Mucosa of stomach (tissue), 1 donor: ENCODE measurements around the gene ATP6AP1.
"Not testable (repeated sequence)": the region's sequence is repeated elsewhere in the genome, so short reads cannot be mapped to it uniquely, and the experiment has no call there.

ENCODE experiments used
- H3K27me3 ChIP-seq: one replicate; pipeline ENCODE4 v1.7.0; 2013; ENCODE audit warnings: mild to moderate bottlenecking, low read length; ENCODE audit not compliant: control insufficient read depth, insufficient read depth
- H3K36me3 ChIP-seq: one replicate; pipeline ENCODE4 v1.7.0; 2013; ENCODE audit warnings: low read length; ENCODE audit not compliant: control insufficient read depth, insufficient read depth
- H3K4me1 ChIP-seq: one replicate; pipeline ENCODE4 v1.7.0; 2013; ENCODE audit warnings: mild to moderate bottlenecking, low read length; ENCODE audit not compliant: control insufficient read depth, insufficient read depth
- H3K4me3 ChIP-seq: one replicate; pipeline ENCODE4 v1.7.0; 2013; ENCODE audit warnings: low read length
- H3K9ac ChIP-seq: one replicate; pipeline ENCODE4 v1.7.0; 2013; ENCODE audit warnings: mild to moderate bottlenecking, low read length, moderate library complexity
- H3K9me3 ChIP-seq: one replicate; pipeline ENCODE4 v1.7.0; 2013; ENCODE audit warnings: mild to moderate bottlenecking, low read length, moderate library complexity; ENCODE audit not compliant: control insufficient read depth
- donor health status: Pancreatic carcinoma.

The ATP6AP1 gene

GRCh38 chrX:154428176-154429171 lies at the start of gene ATP6AP1:
TSS of gene ATP6AP1 (plus strand) at chrX:154428677. CDS start at chrX:154428693, 16 bp downstream.
- peak within 1 kb of the TSS; percentile 71 for H3K4me3 ChIP-seq
- no peaks in the 10 kb centered on the region for H3K27me3 ChIP-seq
- peak within 1 kb of the TSS; percentile 53 for H3K9ac ChIP-seq
- peaks cover 22% of the 10 kb centered on the region for H3K4me1 ChIP-seq
- H3K36me3 ChIP-seq = no peaks in the 10 kb centered on the region
- H3K9me3 ChIP-seq = no peaks in the 10 kb centered on the region

GRCh38 chrX:154378799-154379568 lies 49.5 kb upstream of the ATP6AP1 start, which contains the start of gene EMD:
TSS of gene EMD (plus strand) at chrX:154379295. CDS start at chrX:154379485, 190 bp downstream.
- H3K9ac ChIP-seq = peak within 1 kb of the TSS; percentile 94
- H3K4me3 ChIP-seq = peak within 1 kb of the TSS; percentile 18
- H3K9me3 ChIP-seq = no peaks in the 10 kb centered on the region
- no peaks in the 10 kb centered on the region for H3K36me3 ChIP-seq
- peaks cover 1% of the 10 kb centered on the region for H3K27me3 ChIP-seq
- peaks cover 20% of the 10 kb centered on the region for H3K4me1 ChIP-seq

GRCh38 chrX:154379569-154379951 lies 48.9 kb upstream of the ATP6AP1 start:
- H3K4me3 ChIP-seq = peak overlapping the region; percentile 18
- peaks cover 22% of the 10 kb centered on the region for H3K4me1 ChIP-seq
- H3K9me3 ChIP-seq = no peaks in the 10 kb centered on the region
- peak overlapping the region; percentile 94 for H3K9ac ChIP-seq
- no peaks in the 10 kb centered on the region for H3K36me3 ChIP-seq
- H3K27me3 ChIP-seq = peaks cover 6% of the 10 kb centered on the region

GRCh38 chrX:154380153-154380552 lies 48.3 kb upstream of the ATP6AP1 start:
- peak overlapping the region; percentile 94 for H3K9ac ChIP-seq
- peaks cover 6% of the 10 kb centered on the region for H3K27me3 ChIP-seq
- H3K4me3 ChIP-seq = peak overlapping the region; percentile 18
- H3K36me3 ChIP-seq = no peaks in the 10 kb centered on the region
- peaks cover 17% of the 10 kb centered on the region for H3K4me1 ChIP-seq
- H3K9me3 ChIP-seq = no peaks in the 10 kb centered on the region

- no peaks in the 10 kb centered on the region for H3K9me3 ChIP-seq
- no peaks in the 10 kb centered on the region for H3K36me3 ChIP-seq
- peak overlapping the region; percentile 94 for H3K9ac ChIP-seq
- peaks cover 15% of the 10 kb centered on the region for H3K4me1 ChIP-seq
- peaks cover 6% of the 10 kb centered on the region for H3K27me3 ChIP-seq
- no peak overlapping the region for H3K4me3 ChIP-seq
These were observed 47.7 kb upstream of the ATP6AP1 start for GRCh38 chrX:154380787-154381186.

DNA sequence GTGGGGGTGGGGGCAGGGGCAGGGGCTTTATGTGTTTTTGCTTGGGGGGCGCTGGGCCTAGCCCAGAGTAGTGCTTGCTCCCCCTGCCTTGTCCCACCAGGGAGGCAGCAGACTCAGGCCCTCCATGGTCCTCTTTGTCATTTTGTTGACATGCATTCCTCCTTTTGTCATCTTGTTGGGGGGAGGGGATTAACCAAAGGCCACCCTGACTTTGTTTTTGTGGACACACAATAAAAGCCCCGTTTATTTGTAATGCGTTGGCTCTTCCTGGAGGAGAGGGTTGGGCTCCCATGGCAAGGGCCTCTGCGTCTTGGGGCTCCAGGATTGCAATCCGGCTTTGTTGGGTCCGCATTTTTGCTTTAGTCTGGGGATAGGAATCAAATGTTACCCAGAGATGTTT lies 47.2 kb upstream of the ATP6AP1 start:
- Histone ChIP-seq H3K9me3 (no peaks in the 10 kb centered on the region), H3K36me3 (no peaks in the 10 kb centered on the region), H3K27me3 (peaks cover 6% of the 10 kb centered on the region), H3K4me3 (no peak overlapping the region), H3K9ac (no peak overlapping the region), H3K4me1 (peaks cover 15% of the 10 kb centered on the region)

GRCh38 chrX:154382483-154383069 lies 45.9 kb upstream of the ATP6AP1 start:
- peaks cover 6% of the 10 kb centered on the region for H3K27me3 ChIP-seq
- no peaks in the 10 kb centered on the region for H3K9me3 ChIP-seq
- H3K4me3 ChIP-seq = no peak overlapping the region
- H3K4me1 ChIP-seq = peaks cover 15% of the 10 kb centered on the region
- H3K9ac ChIP-seq = no peak overlapping the region
- H3K36me3 ChIP-seq = no peaks in the 10 kb centered on the region

DNA sequence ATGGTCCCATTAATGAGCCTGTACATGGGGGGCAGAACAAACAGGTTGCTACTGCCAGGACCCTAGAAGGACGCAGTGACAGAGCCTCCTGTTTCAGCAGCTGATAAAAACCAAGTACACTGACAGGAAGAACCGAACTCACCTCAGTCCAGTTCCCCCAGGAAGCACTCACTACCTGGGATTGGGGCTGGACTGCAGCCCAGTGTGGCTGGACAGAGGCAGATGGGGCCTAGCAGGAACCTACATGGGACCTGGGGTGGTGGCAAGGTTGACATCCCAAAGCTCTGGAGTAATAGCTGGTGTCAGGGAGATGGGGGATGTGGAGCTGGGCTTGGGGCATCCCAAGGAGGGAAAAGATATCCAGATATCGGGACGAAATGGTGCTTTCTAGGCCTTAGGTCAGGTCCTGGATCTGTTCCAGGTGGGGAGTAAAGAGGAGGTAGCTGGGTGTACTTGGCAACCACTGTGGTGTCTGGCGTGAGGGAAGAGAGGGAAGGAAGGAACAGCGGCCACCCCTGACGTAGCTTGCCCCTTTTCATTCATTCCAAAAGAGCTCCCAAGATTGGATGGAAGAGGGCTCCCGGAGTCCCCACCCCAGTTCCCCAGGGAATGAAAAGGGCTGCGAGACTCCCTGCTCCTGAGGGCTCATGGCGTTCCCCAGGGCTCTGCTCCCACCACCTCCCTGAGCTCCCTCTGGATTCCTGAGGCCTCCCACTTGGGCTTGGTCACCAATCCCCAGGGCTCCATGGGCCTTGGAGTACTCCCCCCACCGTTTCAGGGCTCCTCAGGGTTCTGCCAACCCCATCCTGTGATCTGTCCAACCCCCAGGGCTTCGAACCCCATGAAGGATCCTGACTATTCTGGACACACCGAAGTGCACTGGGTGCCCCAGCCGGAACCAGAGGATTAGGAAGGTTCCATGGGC lies 44.9 kb upstream of the ATP6AP1 start:
- Histone ChIP-seq H3K4me1 (peaks cover 15% of the 10 kb centered on the region), H3K9ac (no peak overlapping the region), H3K36me3 (no peaks in the 10 kb centered on the region), H3K4me3 (no peak overlapping the region), H3K27me3 (peaks cover 6% of the 10 kb centered on the region), H3K9me3 (no peaks in the 10 kb centered on the region)

GRCh38 chrX:154384284-154384892 lies 44.1 kb upstream of the ATP6AP1 start:
- Histone ChIP-seq H3K4me1 (peaks cover 15% of the 10 kb centered on the region), H3K27me3 (peaks cover 6% of the 10 kb centered on the region), H3K9me3 (no peaks in the 10 kb centered on the region), H3K4me3 (no peak overlapping the region), H3K36me3 (no peaks in the 10 kb centered on the region), H3K9ac (no peak overlapping the region)

DNA sequence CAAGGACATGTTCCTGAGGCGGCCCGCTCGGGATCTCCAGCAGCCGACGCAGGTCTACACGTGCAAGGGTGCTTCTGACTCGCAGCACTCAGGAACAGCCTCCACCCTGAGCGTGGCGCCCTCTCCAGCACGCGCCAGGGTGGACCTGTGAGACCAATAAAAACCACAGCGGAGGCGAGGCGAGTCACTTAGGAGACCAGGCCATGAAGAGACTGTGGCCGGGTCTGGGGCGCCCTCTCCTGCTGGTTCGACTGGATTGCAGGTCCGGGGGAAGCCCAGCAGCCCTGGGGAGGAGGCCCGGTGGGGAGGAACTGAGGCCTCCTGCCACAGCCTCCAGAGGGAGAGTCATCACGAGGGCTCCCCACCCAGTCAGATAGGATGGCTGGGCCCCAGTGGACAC lies 40.4 kb upstream of the ATP6AP1 start:
- not testable (repeated sequence) for H3K36me3 ChIP-seq, H3K9ac ChIP-seq, H3K4me3 ChIP-seq, H3K27me3 ChIP-seq, H3K4me1 ChIP-seq, H3K9me3 ChIP-seq

- not testable (repeated sequence) for H3K27me3 ChIP-seq
These were observed 39.8 kb upstream of the ATP6AP1 start for GRCh38 chrX:154388649-154389048.

More at GRCh38 chrX:154388649-154389048, 39.8 kb upstream of the ATP6AP1 start:
- not testable (repeated sequence) for H3K9ac ChIP-seq, H3K9me3 ChIP-seq, H3K4me1 ChIP-seq, H3K4me3 ChIP-seq, H3K36me3 ChIP-seq
